Panc1 (cell line): ENCODE measurements around the gene CLMN.

ENCODE experiments used
- REST ChIP-seq, 2 experiments: IDR thresholded peaks; 2 replicates each; pipeline ENCODE4 v1.6.1; 2011 to 2012; ENCODE audit warnings: low read depth in 2 of 2, control low read depth in 1 of 2, low read length in 1 of 2, mild to moderate bottlenecking in 1 of 2, moderate library complexity in 1 of 2; ENCODE audit not compliant: insufficient read depth in 1 of 2
- TF ChIP-seq, protein P1 (sequence below): fragments of 450-650 bp; IDR thresholded peaks from 2 replicates; pipeline ENCODE4 v1.5.1; 2017; ENCODE audit warnings: mild to moderate bottlenecking

DNA sequence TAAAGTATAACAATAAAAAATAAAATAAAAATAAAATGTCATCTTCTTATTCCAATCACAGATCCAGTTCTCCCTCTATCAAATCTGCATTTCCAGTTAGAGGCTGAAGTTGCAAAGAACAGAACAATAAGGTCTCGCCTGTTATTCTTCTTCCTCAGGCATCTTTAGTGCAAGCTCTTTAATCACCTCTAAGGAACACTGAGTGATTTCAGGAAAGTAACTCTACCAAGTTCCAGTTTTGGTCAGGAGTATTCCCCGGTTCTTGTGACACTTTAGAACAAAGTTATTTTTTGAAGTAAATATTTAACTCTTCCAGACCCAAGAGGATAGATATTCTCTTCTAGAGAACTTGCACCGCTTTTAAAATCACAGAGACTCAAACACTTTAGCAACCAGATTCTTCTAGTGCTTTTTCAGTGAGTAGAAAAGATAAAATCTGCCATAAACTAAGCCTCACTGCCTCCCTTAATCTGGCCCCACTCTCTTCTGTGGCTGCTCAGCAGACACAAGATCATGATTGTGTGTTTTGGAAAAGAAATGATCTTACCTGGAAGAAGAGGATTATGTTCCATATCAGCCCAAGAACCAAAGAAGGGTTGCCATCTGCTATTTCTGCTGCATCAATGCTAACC lies 104.5 kb downstream of the CLMN start:
- TF ChIP-seq REST (IDR thresholded peaks at IDR 0.05; ENCODE audit: insufficient read depth in 1 of 2, low read depth in 2 of 2, low read length in 1 of 2), result no peak
- TF ChIP-seq, protein P1, sequence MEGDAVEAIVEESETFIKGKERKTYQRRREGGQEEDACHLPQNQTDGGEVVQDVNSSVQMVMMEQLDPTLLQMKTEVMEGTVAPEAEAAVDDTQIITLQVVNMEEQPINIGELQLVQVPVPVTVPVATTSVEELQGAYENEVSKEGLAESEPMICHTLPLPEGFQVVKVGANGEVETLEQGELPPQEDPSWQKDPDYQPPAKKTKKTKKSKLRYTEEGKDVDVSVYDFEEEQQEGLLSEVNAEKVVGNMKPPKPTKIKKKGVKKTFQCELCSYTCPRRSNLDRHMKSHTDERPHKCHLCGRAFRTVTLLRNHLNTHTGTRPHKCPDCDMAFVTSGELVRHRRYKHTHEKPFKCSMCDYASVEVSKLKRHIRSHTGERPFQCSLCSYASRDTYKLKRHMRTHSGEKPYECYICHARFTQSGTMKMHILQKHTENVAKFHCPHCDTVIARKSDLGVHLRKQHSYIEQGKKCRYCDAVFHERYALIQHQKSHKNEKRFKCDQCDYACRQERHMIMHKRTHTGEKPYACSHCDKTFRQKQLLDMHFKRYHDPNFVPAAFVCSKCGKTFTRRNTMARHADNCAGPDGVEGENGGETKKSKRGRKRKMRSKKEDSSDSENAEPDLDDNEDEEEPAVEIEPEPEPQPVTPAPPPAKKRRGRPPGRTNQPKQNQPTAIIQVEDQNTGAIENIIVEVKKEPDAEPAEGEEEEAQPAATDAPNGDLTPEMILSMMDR, result no peak
